ENCODE data around the gene BCAP29.
A peak's percentile ranks its signal among the peaks of the same experiment; 100 is the strongest.

BCAP29 gene

GRCh38 chr7:107659666-107660065, 79.6 kb downstream of the BCAP29 start:
- ChIA-PET POLR2A (no interaction called here), CTCF (interaction anchor here (1.3 kb wide), 1 partner anchor 88 kb away, joined by 3 read pairs; no protein-coding TSS in a partner anchor)
- peak; percentile 17 for DNase-seq (ENCODE audit: extremely low spot score)
- TF ChIP-seq CTCF (IDR thresholded peaks at IDR 0.05; ENCODE audit: control extremely low read depth, extremely low read depth, low read depth, missing control alignments) = no peak

- no peak for TF ChIP-seq CTCF (IDR thresholded peaks at IDR 0.05; ENCODE audit: control extremely low read depth, extremely low read depth, low read depth, missing control alignments)
- DNase-seq (ENCODE audit: extremely low spot score) = peak; percentile 44
- POLR2A ChIA-PET = no interaction called here
- CTCF ChIA-PET = no interaction called here
These were observed 80.5 kb downstream of the BCAP29 start, which contains the start of gene SLC26A4 for GRCh38 chr7:107660381-107661080. Gene SLC26A4, plus strand, starts transcription at chr7:107660828. Its CDS starts 814 bp downstream, at chr7:107661642.

- TF ChIP-seq CTCF (IDR thresholded peaks at IDR 0.05; ENCODE audit: control extremely low read depth, extremely low read depth, low read depth, missing control alignments) = peak; percentile 16
- ChIA-PET CTCF (no interaction called here), POLR2A (no interaction called here)
- DNase-seq (ENCODE audit: extremely low spot score) = peak; percentile 44
These were observed 81.2 kb downstream of the BCAP29 start for GRCh38 chr7:107661081-107661864.

GRCh38 chr7:107661865-107662379, 81.9 kb downstream of the BCAP29 start:
- no peak for TF ChIP-seq CTCF (IDR thresholded peaks at IDR 0.05; ENCODE audit: control extremely low read depth, extremely low read depth, low read depth, missing control alignments)
- CTCF ChIA-PET = no interaction called here
- no peak for DNase-seq (ENCODE audit: extremely low spot score)
- POLR2A ChIA-PET = no interaction called here

GRCh38 chr7:107663196-107663595, 83.2 kb downstream of the BCAP29 start:
- no peak for DNase-seq (ENCODE audit: extremely low spot score)
- POLR2A ChIA-PET = no interaction called here
- TF ChIP-seq CTCF (IDR thresholded peaks at IDR 0.05; ENCODE audit: control extremely low read depth, extremely low read depth, low read depth, missing control alignments) = no peak
- CTCF ChIA-PET = no interaction called here

- POLR2A ChIA-PET = no interaction called here
These were observed 86.7 kb downstream of the BCAP29 start for GRCh38 chr7:107666790-107667189.

More at GRCh38 chr7:107666790-107667189, 86.7 kb downstream of the BCAP29 start:
- CTCF ChIA-PET = no interaction called here
- TF ChIP-seq CTCF (IDR thresholded peaks at IDR 0.05; ENCODE audit: control extremely low read depth, extremely low read depth, low read depth, missing control alignments) = no peak
- DNase-seq (ENCODE audit: extremely low spot score) = no peak

All from GM10248 (cell line).